Activated CD4-positive, alpha-beta T cell treated with anti-CD3 and anti-CD28 coated beads, Interleukin-2, amount 10 ng/mL, durations not matched to agents 24 days and 14 days (primary cell): ENCODE results near the gene ZNF644. TPM values are rescaled to one million over a fixed set of nuclear protein-coding genes. Genes with fewer than 3 reads are reported as not detected.

Source experiments
- DNase-seq: peaks from one replicate; pipeline ENCODE4 v3.0.0; 2022
- H3K27ac Mint-ChIP-seq: one replicate; pipeline ENCODE4 v1.8.0; 2022; ENCODE audit warnings: mild to moderate bottlenecking, mixed read lengths
- H3K27me3 Mint-ChIP-seq: one replicate; pipeline ENCODE4 v1.8.0; 2022; ENCODE audit warnings: mixed read lengths
- H3K36me3 Mint-ChIP-seq: one replicate; pipeline ENCODE4 v1.8.0; 2022; ENCODE audit warnings: low read depth, mild to moderate bottlenecking, mixed read lengths
- H3K4me1 Mint-ChIP-seq: one replicate; pipeline ENCODE4 v1.8.0; 2021; ENCODE audit warnings: mixed read lengths
- H3K4me3 Mint-ChIP-seq: one replicate; pipeline ENCODE4 v1.8.0; 2022; ENCODE audit warnings: mild to moderate bottlenecking, moderate library complexity, mixed read lengths
- H3K9me3 Mint-ChIP-seq: one replicate; pipeline ENCODE4 v1.8.0; 2021; ENCODE audit warnings: mixed read lengths
- intact Hi-C: fragments of 100-400 bp; cut with micrococcal nuclease; formaldehyde crosslinking; loops from one replicate; pipeline ENCODE4 v1.15.1; 2023
- total RNA-seq: library from RNA; stranded (reverse); gene quantifications from 2 replicates; pipeline ENCODE4 v1.2.3, GENCODE V29; 2022

Gene ZNF644
- total RNA-seq, 1 donor from 2014 or later = 57.7 TPM

GRCh38 chr1:90989990-90990389 is 31.8 kb downstream of the ZNF644 start:
- no peaks in the 10 kb centered on the region for H3K27me3 Mint-ChIP-seq
- H3K4me1 Mint-ChIP-seq = peaks cover 31% of the 10 kb centered on the region
- H3K36me3 Mint-ChIP-seq = peaks cover 64% of the 10 kb centered on the region
- intact Hi-C loops = no loop called here
- no peak for DNase-seq
- peaks cover 32% of the 10 kb centered on the region for H3K9me3 Mint-ChIP-seq
- no peak overlapping the region for H3K4me3 Mint-ChIP-seq
- no peak overlapping the region for H3K27ac Mint-ChIP-seq

- Mint-ChIP-seq H3K36me3 (peaks cover 60% of the 10 kb centered on the region), H3K9me3 (peaks cover 32% of the 10 kb centered on the region), H3K27me3 (no peaks in the 10 kb centered on the region), H3K27ac (no peak overlapping the region), H3K4me3 (no peak overlapping the region), H3K4me1 (peaks cover 30% of the 10 kb centered on the region)
- intact Hi-C loops = no loop called here
- DNase-seq = no peak
Observed at GRCh38 chr1:90989302-90989701, 32.5 kb downstream of the ZNF644 start.

- H3K36me3 Mint-ChIP-seq = peaks cover 57% of the 10 kb centered on the region
- DNase-seq = no peak
- H3K9me3 Mint-ChIP-seq = peaks cover 27% of the 10 kb centered on the region
- H3K27ac Mint-ChIP-seq = no peak overlapping the region
- no peaks in the 10 kb centered on the region for H3K27me3 Mint-ChIP-seq
- intact Hi-C loops = no loop called here
- H3K4me1 Mint-ChIP-seq = peaks cover 27% of the 10 kb centered on the region
- H3K4me3 Mint-ChIP-seq = no peak overlapping the region
Observed at GRCh38 chr1:90987841-90988240, 34.0 kb downstream of the ZNF644 start.

GRCh38 chr1:90986953-90987352 is 34.9 kb downstream of the ZNF644 start:
- Mint-ChIP-seq H3K36me3 (peaks cover 54% of the 10 kb centered on the region), H3K9me3 (peaks cover 27% of the 10 kb centered on the region), H3K27me3 (no peaks in the 10 kb centered on the region), H3K4me1 (peaks cover 29% of the 10 kb centered on the region), H3K4me3 (no peak overlapping the region), H3K27ac (no peak overlapping the region)
- no peak for DNase-seq
- intact Hi-C loops = no loop called here

GRCh38 chr1:90977522-90977921 is 44.3 kb downstream of the ZNF644 start:
- H3K9me3 Mint-ChIP-seq = no peaks in the 10 kb centered on the region
- DNase-seq = no peak
- peaks cover 20% of the 10 kb centered on the region for H3K4me1 Mint-ChIP-seq
- no peak overlapping the region for H3K27ac Mint-ChIP-seq
- intact Hi-C loops = no loop called here
- H3K4me3 Mint-ChIP-seq = no peak overlapping the region
- no peaks in the 10 kb centered on the region for H3K27me3 Mint-ChIP-seq
- H3K36me3 Mint-ChIP-seq = peaks cover 36% of the 10 kb centered on the region

- Mint-ChIP-seq H3K27me3 (no peaks in the 10 kb centered on the region), H3K9me3 (no peaks in the 10 kb centered on the region), H3K36me3 (peaks cover 31% of the 10 kb centered on the region), H3K27ac (peak overlapping the region; percentile 6), H3K4me3 (no peak overlapping the region), H3K4me1 (peaks cover 15% of the 10 kb centered on the region)
- no peak for DNase-seq
- intact Hi-C loops = no loop called here
Observed at GRCh38 chr1:90973897-90974798, 47.7 kb downstream of the ZNF644 start.

DNA sequence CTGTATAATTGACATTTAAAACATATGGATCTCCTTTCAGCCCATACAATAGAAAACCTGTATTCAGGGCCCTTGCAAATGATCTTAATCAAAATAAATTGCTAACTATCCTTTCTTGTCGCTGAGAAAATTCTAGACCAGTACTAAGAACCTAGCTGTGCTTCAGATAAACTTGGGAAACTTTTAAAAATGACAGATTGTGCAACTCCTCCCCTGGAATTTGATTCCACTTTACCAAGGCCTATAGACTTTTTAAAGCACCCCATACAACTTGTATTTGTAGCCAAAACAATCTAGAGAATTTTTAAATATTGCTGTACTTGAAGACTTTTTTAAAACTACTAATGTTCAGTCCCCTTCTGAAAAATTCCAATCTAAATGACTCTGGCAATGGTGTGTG is 51.6 kb downstream of the ZNF644 start:
- Mint-ChIP-seq H3K4me3 (no peak overlapping the region), H3K27ac (no peak overlapping the region), H3K4me1 (peaks cover 15% of the 10 kb centered on the region), H3K27me3 (no peaks in the 10 kb centered on the region), H3K9me3 (no peaks in the 10 kb centered on the region), H3K36me3 (peaks cover 20% of the 10 kb centered on the region)
- intact Hi-C loops = no loop called here
- DNase-seq = no peak

- Mint-ChIP-seq H3K4me3 (no peak overlapping the region), H3K36me3 (peaks cover 14% of the 10 kb centered on the region), H3K27me3 (no peaks in the 10 kb centered on the region), H3K4me1 (peaks cover 8% of the 10 kb centered on the region), H3K9me3 (no peaks in the 10 kb centered on the region), H3K27ac (no peak overlapping the region)
- no peak for DNase-seq
- intact Hi-C loops = no loop called here
Observed at GRCh38 chr1:90969241-90969640, 52.6 kb downstream of the ZNF644 start.

DNA sequence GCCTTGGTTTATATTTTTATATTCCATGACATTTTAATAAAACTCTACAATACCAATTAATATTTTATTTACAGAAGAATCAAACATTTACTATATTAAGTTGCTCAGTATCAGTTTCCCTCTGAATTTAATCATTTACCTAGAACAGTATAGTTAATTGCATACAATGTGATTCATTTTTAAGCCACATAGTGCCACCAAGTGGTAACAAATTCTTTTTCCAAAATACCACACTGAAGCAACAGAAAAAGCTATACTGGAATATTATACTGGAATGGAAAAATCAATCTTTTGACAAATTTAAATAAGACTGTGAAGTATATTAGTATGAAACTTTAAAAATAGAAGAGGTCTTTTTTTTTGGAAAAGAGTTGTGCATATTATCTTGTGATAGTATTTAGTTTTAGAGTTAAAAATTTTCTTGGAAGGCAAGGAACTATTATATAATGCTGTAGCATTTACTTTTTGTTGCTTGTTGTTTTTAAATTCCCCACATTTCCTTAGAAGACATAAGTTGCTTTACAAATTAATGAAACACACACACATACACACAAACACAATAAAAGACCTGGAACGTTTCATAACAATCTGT is 57.3 kb downstream of the ZNF644 start:
- no peak overlapping the region for H3K27ac Mint-ChIP-seq
- H3K9me3 Mint-ChIP-seq = no peaks in the 10 kb centered on the region
- no peak overlapping the region for H3K4me3 Mint-ChIP-seq
- H3K27me3 Mint-ChIP-seq = no peaks in the 10 kb centered on the region
- H3K4me1 Mint-ChIP-seq = peaks cover 9% of the 10 kb centered on the region
- intact Hi-C loops = loop anchor here (1.0 to 2.0 kb wide), 2 partner anchors 126 to 244 kb away; no protein-coding TSS in a partner anchor
- peaks cover 4% of the 10 kb centered on the region for H3K36me3 Mint-ChIP-seq
- DNase-seq = no peak

- no peaks in the 10 kb centered on the region for H3K27me3 Mint-ChIP-seq
- DNase-seq = no peak
Observed at GRCh38 chr1:90963651-90964050, 58.2 kb downstream of the ZNF644 start.

GRCh38 chr1:90963236-90963635 is 58.6 kb downstream of the ZNF644 start:
- Mint-ChIP-seq H3K27ac (no peak overlapping the region), H3K36me3 (peaks cover 8% of the 10 kb centered on the region), H3K4me3 (no peak overlapping the region)

More at GRCh38 chr1:90963651-90964050, 58.2 kb downstream of the ZNF644 start:
- Mint-ChIP-seq H3K4me3 (no peak overlapping the region), H3K4me1 (peaks cover 11% of the 10 kb centered on the region), H3K27ac (no peak overlapping the region), H3K9me3 (no peaks in the 10 kb centered on the region), H3K36me3 (peaks cover 6% of the 10 kb centered on the region)
- intact Hi-C loops = loop anchor here (1.0 to 2.0 kb wide), 2 partner anchors 125 to 243 kb away; no protein-coding TSS in a partner anchor

GRCh38 chr1:90959352-90960206 is 62.3 kb downstream of the ZNF644 start:
- no peak overlapping the region for H3K4me3 Mint-ChIP-seq
- peaks cover 7% of the 10 kb centered on the region for H3K9me3 Mint-ChIP-seq
- H3K27ac Mint-ChIP-seq = no peak overlapping the region
- H3K36me3 Mint-ChIP-seq = peaks cover 36% of the 10 kb centered on the region
- no peak for DNase-seq
- intact Hi-C loops = no loop called here
- no peaks in the 10 kb centered on the region for H3K27me3 Mint-ChIP-seq
- peaks cover 21% of the 10 kb centered on the region for H3K4me1 Mint-ChIP-seq

More at GRCh38 chr1:90963236-90963635, 58.6 kb downstream of the ZNF644 start:
- Mint-ChIP-seq H3K9me3 (no peaks in the 10 kb centered on the region), H3K27me3 (no peaks in the 10 kb centered on the region), H3K4me1 (peaks cover 13% of the 10 kb centered on the region)
- no peak for DNase-seq
- intact Hi-C loops = no loop called here

DNA sequence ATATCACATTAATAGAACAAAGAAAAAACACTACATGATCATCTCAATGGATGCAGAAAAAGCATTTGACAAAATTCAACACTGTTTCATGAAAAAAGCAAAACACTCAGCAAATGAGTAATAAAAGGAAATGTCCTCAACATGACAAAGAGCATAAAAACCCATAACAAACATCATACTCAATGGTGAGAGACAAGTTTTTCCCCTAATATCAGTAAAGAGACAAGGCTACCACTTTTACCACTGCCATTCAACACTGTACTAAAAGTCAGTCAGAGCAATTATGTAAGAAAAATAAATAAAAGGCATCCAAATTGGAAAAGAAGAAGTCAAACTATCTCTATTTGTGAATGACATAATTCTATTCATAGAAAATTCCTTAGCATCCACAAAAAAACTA is 64.3 kb downstream of the ZNF644 start:
- intact Hi-C loops = no loop called here
- H3K36me3 Mint-ChIP-seq = peaks cover 41% of the 10 kb centered on the region
- H3K27ac Mint-ChIP-seq = no peak overlapping the region
- no peak overlapping the region for H3K4me3 Mint-ChIP-seq
- H3K4me1 Mint-ChIP-seq = peaks cover 24% of the 10 kb centered on the region
- H3K9me3 Mint-ChIP-seq = peaks cover 7% of the 10 kb centered on the region
- H3K27me3 Mint-ChIP-seq = no peaks in the 10 kb centered on the region
- no peak for DNase-seq
